ENCODE measurements around the gene UCMA.
"Not testable (repeated sequence)": the region's sequence is repeated elsewhere in the genome, so short reads cannot be mapped to it uniquely, and the experiment has no call there.

- TF ChIP-seq, protein P1, sequence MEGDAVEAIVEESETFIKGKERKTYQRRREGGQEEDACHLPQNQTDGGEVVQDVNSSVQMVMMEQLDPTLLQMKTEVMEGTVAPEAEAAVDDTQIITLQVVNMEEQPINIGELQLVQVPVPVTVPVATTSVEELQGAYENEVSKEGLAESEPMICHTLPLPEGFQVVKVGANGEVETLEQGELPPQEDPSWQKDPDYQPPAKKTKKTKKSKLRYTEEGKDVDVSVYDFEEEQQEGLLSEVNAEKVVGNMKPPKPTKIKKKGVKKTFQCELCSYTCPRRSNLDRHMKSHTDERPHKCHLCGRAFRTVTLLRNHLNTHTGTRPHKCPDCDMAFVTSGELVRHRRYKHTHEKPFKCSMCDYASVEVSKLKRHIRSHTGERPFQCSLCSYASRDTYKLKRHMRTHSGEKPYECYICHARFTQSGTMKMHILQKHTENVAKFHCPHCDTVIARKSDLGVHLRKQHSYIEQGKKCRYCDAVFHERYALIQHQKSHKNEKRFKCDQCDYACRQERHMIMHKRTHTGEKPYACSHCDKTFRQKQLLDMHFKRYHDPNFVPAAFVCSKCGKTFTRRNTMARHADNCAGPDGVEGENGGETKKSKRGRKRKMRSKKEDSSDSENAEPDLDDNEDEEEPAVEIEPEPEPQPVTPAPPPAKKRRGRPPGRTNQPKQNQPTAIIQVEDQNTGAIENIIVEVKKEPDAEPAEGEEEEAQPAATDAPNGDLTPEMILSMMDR (IDR thresholded peaks at IDR 0.05), result not testable (repeated sequence)
- not testable (repeated sequence) for TF ChIP-seq POLR2A (IDR thresholded peaks at IDR 0.05)
These were observed 48.2 kb upstream of the UCMA start for GRCh38 chr10:13282348-13282747.
